Activated B cell treated with CpG ODN at 0.5 μM for 24 hours (primary cell): ENCODE measurements around the gene VSX2. TPM values are rescaled to one million over a fixed set of nuclear protein-coding genes. Genes with fewer than 3 reads are reported as not detected.

Source experiments
- ATAC-seq: fragments of 200-7000 bp; cut with Tn5 transposase; one replicate; pipeline ENCODE4 v1.10.0; 2021; ENCODE audit warnings: low read depth, mild to moderate bottlenecking, moderate library complexity
- CTCF ChIA-PET: fragments of 350-600 bp; sonication (Branson Sonifier 250); formaldehyde crosslinking; loops from one replicate; lab custom pipeline; 2021; ENCODE audit warnings: antibody characterized with exemption; lab: Charles Lee
- POLR2A ChIA-PET: fragments of 350-600 bp; sonication (Branson Sonifier 250); formaldehyde crosslinking; loops from one replicate; lab custom pipeline; 2021; ENCODE audit warnings: antibody characterized with exemption; lab: Charles Lee
- DNase-seq: peaks from one replicate; pipeline ENCODE4 v3.0.0; 2022
- H3K27ac Mint-ChIP-seq: one replicate; pipeline ENCODE4 v1.8.0; 2020; ENCODE audit warnings: mixed read lengths
- H3K27me3 Mint-ChIP-seq: one replicate; pipeline ENCODE4 v1.8.0; 2021; ENCODE audit warnings: mixed read lengths
- H3K36me3 Mint-ChIP-seq: one replicate; pipeline ENCODE4 v1.8.0; 2021; ENCODE audit warnings: low read depth, mixed read lengths
- H3K4me1 Mint-ChIP-seq: one replicate; pipeline ENCODE4 v1.8.0; 2021; ENCODE audit warnings: mixed read lengths
- H3K4me3 Mint-ChIP-seq: one replicate; pipeline ENCODE4 v1.8.0; 2020; ENCODE audit warnings: mild to moderate bottlenecking, mixed read lengths
- H3K9me3 Mint-ChIP-seq: one replicate; pipeline ENCODE4 v1.8.0; 2020; ENCODE audit warnings: mixed read lengths
- intact Hi-C: fragments of 100-400 bp; cut with micrococcal nuclease; formaldehyde crosslinking; loops from one replicate; pipeline ENCODE4 v1.15.1; 2024
- total RNA-seq: library from RNA; stranded (reverse); gene quantifications from 2 replicates; pipeline ENCODE4 v1.2.3, GENCODE V29; 2022
- TF ChIP-seq, protein P1 (sequence below): fragments of 200-600 bp; IDR thresholded peaks from one replicate; pipeline ENCODE4 v1.8.0; 2022; ENCODE audit warnings: antibody characterized with exemption, mild to moderate bottlenecking

Gene VSX2
- total RNA-seq, 1 donor from 2014 or later = not detected

DNA sequence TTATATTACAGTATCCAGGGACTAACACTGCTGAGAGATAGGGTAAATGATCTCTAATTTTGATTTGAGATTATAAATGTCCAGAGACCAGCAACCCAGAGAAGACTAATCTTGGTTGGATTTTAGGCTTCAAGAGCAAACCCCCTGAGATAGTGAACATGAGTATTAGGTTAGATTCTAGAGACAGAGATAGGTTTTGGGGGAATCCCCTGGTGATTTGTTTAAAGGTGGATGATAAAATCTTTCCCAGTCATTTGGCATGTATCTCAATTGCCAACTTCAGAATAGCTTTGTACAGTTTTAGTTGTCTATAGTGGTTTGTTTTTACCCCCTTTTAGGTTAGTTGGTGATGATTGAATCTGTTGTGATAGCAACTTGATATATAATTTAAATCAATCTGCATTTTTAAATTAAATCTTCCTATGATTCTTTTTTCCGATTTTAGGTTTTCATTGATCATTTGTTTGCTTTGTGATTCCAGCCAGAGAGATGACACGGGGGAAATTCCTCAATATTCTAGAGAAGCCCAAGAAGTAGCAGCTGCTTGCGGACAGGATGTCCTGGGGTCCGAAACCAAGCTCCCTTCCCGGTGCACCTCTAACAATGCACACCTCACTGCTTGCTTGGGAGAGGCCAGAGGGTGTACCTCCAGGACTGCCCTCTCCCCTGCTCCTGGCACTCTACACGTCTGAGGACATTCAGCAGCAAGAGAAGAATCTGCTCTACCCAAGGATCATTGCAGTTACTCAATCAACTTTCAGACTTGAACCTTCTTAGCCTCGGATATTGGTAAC, 40.6 kb upstream of the VSX2 start:
- intact Hi-C loops = no loop called here
- H3K4me1 Mint-ChIP-seq = no peaks in the 10 kb centered on the region
- no peak for DNase-seq
- ATAC-seq = no peak
- CTCF ChIA-PET = interaction anchor here (0.7 kb wide), 1 partner anchor 163 kb away, joined by 3 read pairs; no protein-coding TSS in a partner anchor
- TF ChIP-seq, protein P1, sequence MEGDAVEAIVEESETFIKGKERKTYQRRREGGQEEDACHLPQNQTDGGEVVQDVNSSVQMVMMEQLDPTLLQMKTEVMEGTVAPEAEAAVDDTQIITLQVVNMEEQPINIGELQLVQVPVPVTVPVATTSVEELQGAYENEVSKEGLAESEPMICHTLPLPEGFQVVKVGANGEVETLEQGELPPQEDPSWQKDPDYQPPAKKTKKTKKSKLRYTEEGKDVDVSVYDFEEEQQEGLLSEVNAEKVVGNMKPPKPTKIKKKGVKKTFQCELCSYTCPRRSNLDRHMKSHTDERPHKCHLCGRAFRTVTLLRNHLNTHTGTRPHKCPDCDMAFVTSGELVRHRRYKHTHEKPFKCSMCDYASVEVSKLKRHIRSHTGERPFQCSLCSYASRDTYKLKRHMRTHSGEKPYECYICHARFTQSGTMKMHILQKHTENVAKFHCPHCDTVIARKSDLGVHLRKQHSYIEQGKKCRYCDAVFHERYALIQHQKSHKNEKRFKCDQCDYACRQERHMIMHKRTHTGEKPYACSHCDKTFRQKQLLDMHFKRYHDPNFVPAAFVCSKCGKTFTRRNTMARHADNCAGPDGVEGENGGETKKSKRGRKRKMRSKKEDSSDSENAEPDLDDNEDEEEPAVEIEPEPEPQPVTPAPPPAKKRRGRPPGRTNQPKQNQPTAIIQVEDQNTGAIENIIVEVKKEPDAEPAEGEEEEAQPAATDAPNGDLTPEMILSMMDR = no peak
- H3K4me3 Mint-ChIP-seq = no peak overlapping the region
- POLR2A ChIA-PET = no interaction called here
- no peaks in the 10 kb centered on the region for H3K9me3 Mint-ChIP-seq
- H3K36me3 Mint-ChIP-seq = peaks cover 41% of the 10 kb centered on the region
- no peak overlapping the region for H3K27ac Mint-ChIP-seq
- no peaks in the 10 kb centered on the region for H3K27me3 Mint-ChIP-seq

DNA sequence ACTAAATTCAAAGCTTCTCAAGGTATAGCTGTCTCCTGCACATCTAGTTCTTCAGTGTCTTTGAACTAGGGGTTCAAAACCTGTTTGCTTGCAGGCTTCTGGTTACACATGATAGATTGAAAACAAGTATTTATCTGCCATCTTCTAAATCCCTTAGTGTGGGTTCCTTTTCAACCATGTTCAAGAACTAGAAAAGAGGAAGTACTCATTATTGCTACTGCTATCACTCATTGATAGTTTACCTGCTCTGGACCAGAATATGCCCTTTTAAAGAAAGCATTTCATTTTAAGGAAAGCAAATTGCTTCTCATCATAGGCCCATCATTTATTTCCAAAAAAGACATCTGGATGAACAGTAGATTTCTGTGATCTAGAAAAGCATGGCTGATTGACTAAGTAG, 37.1 kb upstream of the VSX2 start:
- ATAC-seq (no peak), DNase-seq (no peak)
- CTCF ChIA-PET = no interaction called here
- H3K36me3 Mint-ChIP-seq = peaks cover 41% of the 10 kb centered on the region
- H3K27ac Mint-ChIP-seq = no peak overlapping the region
- H3K4me1 Mint-ChIP-seq = no peaks in the 10 kb centered on the region
- no peaks in the 10 kb centered on the region for H3K27me3 Mint-ChIP-seq
- H3K4me3 Mint-ChIP-seq = no peak overlapping the region
- H3K9me3 Mint-ChIP-seq = no peaks in the 10 kb centered on the region
- intact Hi-C loops = no loop called here
- TF ChIP-seq, protein P1 = no peak
- POLR2A ChIA-PET = no interaction called here

DNA sequence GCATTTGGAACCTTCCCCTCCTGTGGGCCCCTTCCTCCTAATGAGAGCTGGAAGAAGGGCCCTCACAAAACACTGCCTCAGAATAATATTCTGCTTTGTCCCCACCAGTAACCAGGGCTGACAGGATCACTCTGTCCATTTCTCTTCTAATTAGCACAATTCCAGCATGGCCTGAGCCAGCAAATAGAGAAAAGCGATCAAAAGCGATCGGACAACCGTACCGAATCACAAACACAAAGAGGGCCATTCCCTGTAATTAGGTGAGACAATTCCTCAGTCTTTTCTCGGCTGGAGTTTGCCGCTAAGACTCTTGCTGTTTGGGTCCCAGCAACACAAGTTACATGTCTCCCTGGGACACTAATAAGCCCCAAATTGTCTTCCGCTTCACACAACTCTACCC, 35.6 kb upstream of the VSX2 start:
- H3K9me3 Mint-ChIP-seq = no peaks in the 10 kb centered on the region
- no peak overlapping the region for H3K4me3 Mint-ChIP-seq
- CTCF ChIA-PET = no interaction called here
- no peak overlapping the region for H3K27ac Mint-ChIP-seq
- H3K36me3 Mint-ChIP-seq = peaks cover 39% of the 10 kb centered on the region
- DNase-seq (no peak), ATAC-seq (no peak)
- H3K27me3 Mint-ChIP-seq = no peaks in the 10 kb centered on the region
- H3K4me1 Mint-ChIP-seq = no peaks in the 10 kb centered on the region
- intact Hi-C loops = no loop called here
- TF ChIP-seq, protein P1 = no peak
- POLR2A ChIA-PET = no interaction called here

DNA sequence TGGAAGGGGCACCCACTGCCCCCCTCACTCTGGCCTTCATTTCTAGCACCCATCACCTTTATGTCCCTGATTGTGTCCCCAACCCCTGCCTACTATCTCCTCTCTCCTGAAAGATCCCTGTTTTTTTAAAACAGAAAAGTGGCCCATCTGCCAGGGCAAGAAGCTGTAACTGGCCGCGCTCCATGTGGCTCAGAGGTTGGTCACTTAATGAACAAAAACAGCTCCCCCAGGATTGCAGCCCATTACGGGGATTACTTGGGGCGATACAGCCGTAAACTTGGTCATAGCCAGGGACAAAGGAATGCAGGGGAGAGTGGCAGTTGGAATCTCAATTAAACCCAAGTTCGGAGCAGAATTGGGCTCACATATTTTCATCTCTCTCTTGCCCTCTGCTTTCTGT, 34.8 kb upstream of the VSX2 start:
- ATAC-seq (no peak), DNase-seq (no peak)
- TF ChIP-seq, protein P1 = no peak
- peaks cover 30% of the 10 kb centered on the region for H3K36me3 Mint-ChIP-seq
- CTCF ChIA-PET = no interaction called here
- no peaks in the 10 kb centered on the region for H3K9me3 Mint-ChIP-seq
- H3K4me3 Mint-ChIP-seq = no peak overlapping the region
- H3K27ac Mint-ChIP-seq = no peak overlapping the region
- POLR2A ChIA-PET = no interaction called here
- H3K4me1 Mint-ChIP-seq = no peaks in the 10 kb centered on the region
- intact Hi-C loops = no loop called here
- no peaks in the 10 kb centered on the region for H3K27me3 Mint-ChIP-seq

DNA sequence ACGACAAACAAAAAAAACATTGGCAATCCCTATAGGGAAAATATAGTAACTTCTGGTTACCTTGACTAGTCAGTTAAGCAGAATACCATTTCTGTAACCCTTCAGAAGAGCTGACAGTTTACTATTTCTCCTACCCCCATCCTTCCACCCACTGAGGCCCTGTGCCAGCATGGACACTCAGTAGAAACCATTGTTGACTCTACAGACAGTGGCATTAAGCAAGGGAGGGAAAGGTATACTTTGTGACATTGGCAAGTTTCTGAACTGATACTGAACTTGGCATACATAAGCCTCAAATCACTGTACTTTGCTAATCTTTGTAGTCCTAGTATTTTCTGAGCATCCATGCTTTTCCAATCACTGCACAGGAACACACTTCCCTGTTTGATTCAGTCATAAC, 33.4 kb upstream of the VSX2 start:
- no peaks in the 10 kb centered on the region for H3K27me3 Mint-ChIP-seq
- H3K27ac Mint-ChIP-seq = no peak overlapping the region
- DNase-seq (no peak), ATAC-seq (no peak)
- peaks cover 17% of the 10 kb centered on the region for H3K36me3 Mint-ChIP-seq
- POLR2A ChIA-PET = no interaction called here
- H3K4me1 Mint-ChIP-seq = no peaks in the 10 kb centered on the region
- TF ChIP-seq, protein P1 = no peak
- intact Hi-C loops = no loop called here
- H3K9me3 Mint-ChIP-seq = no peaks in the 10 kb centered on the region
- H3K4me3 Mint-ChIP-seq = no peak overlapping the region
- CTCF ChIA-PET = no interaction called here
